KMS-11 (cell line): Measurements from ENCODE around the gene ZNF646.

Experiments
- H2AFZ ChIP-seq: fragments of 200-600 bp; sonication (generic); 2 replicates; pipeline ENCODE4 v1.6.1; 2016; ENCODE audit warnings: antibody characterized with exemption, mixed run types, low read depth
- H3K27ac ChIP-seq: fragments of 200-600 bp; sonication (generic); 2 replicates; pipeline ENCODE4 v1.6.1; 2016; ENCODE audit warnings: mild to moderate bottlenecking, mixed run types
- H3K27me3 ChIP-seq: fragments of 200-600 bp; sonication (generic); 2 replicates; pipeline ENCODE4 v1.6.1; 2017; ENCODE audit warnings: mild to moderate bottlenecking, low read depth, mixed run types, moderate library complexity; ENCODE audit not compliant: insufficient read depth
- H3K36me3 ChIP-seq: fragments of 200-600 bp; sonication (generic); 2 replicates; pipeline ENCODE4 v1.6.1; 2017; ENCODE audit warnings: mild to moderate bottlenecking, mixed run types; ENCODE audit not compliant: insufficient read depth
- H3K4me1 ChIP-seq: fragments of 200-600 bp; sonication (generic); 2 replicates; pipeline ENCODE4 v1.6.1; 2016; ENCODE audit warnings: mild to moderate bottlenecking, low read depth, mixed run types; ENCODE audit not compliant: poor library complexity, severe bottlenecking
- H3K4me2 ChIP-seq: fragments of 200-600 bp; sonication (generic); 2 replicates; pipeline ENCODE4 v1.7.0; 2016; ENCODE audit warnings: mild to moderate bottlenecking, mixed run types
- H3K4me3 ChIP-seq: fragments of 200-600 bp; sonication (generic); IDR thresholded peaks from 2 replicates; pipeline ENCODE4 v1.6.1; 2017; ENCODE audit warnings: low read depth, low read length, mixed read lengths; ENCODE audit not compliant: insufficient read depth
- H3K79me2 ChIP-seq: fragments of 200-600 bp; sonication (generic); 2 replicates; pipeline ENCODE4 v1.6.1; 2016; ENCODE audit warnings: low read depth, mixed run types; ENCODE audit not compliant: insufficient read depth
- H3K9ac ChIP-seq: fragments of 200-600 bp; sonication (generic); 2 replicates; pipeline ENCODE4 v1.6.1; 2016; ENCODE audit warnings: mild to moderate bottlenecking, mixed run types
- H4K20me1 ChIP-seq: fragments of 200-600 bp; sonication (generic); 2 replicates; pipeline ENCODE4 v1.6.1; 2016; ENCODE audit warnings: mild to moderate bottlenecking, mixed run types; ENCODE audit not compliant: insufficient read depth
- TF ChIP-seq, protein P1 (sequence below): fragments of 200-600 bp; sonication (generic); conservative IDR thresholded peaks from 2 replicates; pipeline ENCODE4 v1.6.1; 2017; ENCODE audit warnings: low read depth, mild to moderate bottlenecking, antibody characterized with exemption, low read length, moderate library complexity, mixed read lengths

Gene ZNF646

DNA sequence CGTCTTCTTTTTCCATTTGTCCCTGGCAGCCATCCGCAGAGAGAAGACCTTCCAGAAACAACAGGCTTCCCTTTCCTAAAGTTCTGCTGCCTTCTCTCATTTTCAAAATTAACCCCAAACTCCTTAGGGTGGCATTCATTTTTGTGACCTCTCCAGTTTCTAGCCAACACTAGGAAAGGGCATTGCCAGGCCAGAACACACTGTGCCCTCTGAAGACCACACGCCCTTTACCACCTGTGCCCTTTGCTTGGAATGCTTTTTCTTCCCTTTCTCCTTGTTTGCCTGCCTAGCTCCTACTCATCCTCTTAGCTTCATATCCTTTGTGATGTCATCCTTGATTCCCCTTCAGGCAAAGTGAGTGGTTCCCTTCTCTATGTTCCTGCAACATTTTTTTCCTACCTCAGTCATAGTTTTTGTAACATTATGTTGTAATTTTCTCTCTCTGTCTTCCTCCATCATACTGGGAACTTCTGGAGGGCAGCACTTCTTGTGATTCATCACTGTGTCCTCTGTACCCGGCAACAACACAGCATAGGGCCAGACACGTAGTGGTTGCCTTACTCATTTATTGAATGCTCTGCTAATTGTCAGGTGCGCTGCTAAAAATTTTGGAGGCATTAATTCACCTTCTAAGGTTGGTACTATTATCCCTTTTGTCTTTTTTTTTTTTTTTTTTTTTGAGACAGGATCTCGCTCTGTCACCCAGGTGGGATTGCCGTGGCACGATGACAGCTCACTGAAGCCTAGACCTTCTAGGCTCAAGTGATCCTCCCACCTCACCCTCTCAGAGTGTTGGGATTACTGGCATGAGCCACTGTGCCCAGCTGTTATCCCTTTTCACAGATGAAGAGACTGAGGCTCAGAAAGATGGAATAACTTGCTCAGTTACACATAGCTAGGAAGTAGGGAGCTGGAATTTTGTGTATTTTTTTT lies 44.3 kb downstream of the ZNF646 start:
- Histone ChIP-seq H3K4me3 (peak overlapping the region; percentile 30), H3K27me3 (no peaks in the 10 kb centered on the region), H3K4me2 (peak overlapping the region; percentile 98), H2AFZ (peak overlapping the region; percentile 28; the same call in 1 of the 2 replicates), H3K4me1 (peaks cover 10% of the 10 kb centered on the region), H4K20me1 (no peaks in the 10 kb centered on the region), H3K27ac (peak overlapping the region; percentile 20; the same call in 1 of the 2 replicates), H3K79me2 (peaks cover 15% of the 10 kb centered on the region), H3K36me3 (no peaks in the 10 kb centered on the region; the same call in 1 of the 2 replicates), H3K9ac (peak overlapping the region; percentile 35; the same call in 1 of the 2 replicates)
- TF ChIP-seq, protein P1, sequence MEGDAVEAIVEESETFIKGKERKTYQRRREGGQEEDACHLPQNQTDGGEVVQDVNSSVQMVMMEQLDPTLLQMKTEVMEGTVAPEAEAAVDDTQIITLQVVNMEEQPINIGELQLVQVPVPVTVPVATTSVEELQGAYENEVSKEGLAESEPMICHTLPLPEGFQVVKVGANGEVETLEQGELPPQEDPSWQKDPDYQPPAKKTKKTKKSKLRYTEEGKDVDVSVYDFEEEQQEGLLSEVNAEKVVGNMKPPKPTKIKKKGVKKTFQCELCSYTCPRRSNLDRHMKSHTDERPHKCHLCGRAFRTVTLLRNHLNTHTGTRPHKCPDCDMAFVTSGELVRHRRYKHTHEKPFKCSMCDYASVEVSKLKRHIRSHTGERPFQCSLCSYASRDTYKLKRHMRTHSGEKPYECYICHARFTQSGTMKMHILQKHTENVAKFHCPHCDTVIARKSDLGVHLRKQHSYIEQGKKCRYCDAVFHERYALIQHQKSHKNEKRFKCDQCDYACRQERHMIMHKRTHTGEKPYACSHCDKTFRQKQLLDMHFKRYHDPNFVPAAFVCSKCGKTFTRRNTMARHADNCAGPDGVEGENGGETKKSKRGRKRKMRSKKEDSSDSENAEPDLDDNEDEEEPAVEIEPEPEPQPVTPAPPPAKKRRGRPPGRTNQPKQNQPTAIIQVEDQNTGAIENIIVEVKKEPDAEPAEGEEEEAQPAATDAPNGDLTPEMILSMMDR, result no peak

DNA sequence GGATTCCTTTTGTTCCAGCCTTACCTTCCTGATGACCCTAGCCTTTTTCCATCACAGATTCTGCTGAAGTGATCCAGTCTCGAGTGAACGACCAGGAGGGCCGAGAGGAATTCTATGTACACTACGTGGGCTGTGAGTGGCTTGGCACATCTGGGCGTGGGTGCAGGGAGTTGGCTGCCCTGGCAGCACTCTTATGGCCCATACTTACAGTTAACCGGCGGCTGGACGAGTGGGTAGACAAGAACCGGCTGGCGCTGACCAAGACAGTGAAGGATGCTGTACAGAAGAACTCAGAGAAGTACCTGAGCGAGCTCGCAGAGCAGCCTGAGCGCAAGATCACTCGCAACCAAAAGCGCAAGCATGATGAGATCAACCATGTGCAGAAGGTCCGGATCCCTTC lies 45.9 kb downstream of the ZNF646 start:
- Histone ChIP-seq H3K4me1 (peaks cover 10% of the 10 kb centered on the region), H3K9ac (no peak overlapping the region), H3K27ac (no peak overlapping the region), H4K20me1 (no peaks in the 10 kb centered on the region), H3K27me3 (no peaks in the 10 kb centered on the region), H3K4me3 (no peak overlapping the region), H3K4me2 (no peak overlapping the region), H3K79me2 (peaks cover 15% of the 10 kb centered on the region), H2AFZ (no peak overlapping the region), H3K36me3 (no peaks in the 10 kb centered on the region; the same call in 1 of the 2 replicates)
- TF ChIP-seq, protein P1, result no peak

DNA sequence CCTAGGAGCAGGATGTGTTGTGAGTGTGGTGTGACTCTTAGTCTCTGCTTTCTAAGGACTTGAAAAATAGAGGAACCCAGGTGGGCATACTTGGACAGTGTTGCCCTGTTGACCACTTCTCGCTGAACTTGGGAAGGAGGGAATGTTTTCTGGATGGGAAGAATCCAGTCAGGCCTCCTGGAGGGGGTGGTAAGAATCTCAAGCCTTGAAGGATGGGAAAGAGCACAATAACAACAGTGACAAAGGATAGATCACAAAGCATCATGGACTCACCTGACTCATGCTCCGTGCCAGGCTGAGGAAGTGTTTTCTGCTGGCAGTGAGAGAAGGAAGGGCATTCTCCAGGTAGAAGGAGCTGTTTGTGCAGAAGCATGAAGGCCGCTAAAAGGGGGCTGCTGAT lies 51.6 kb downstream of the ZNF646 start:
- H3K4me2 ChIP-seq, result no peak overlapping the region
- H3K4me1 ChIP-seq, result no peaks in the 10 kb centered on the region
- no peaks in the 10 kb centered on the region for H3K27me3 ChIP-seq
- H3K4me3 ChIP-seq, result no peak overlapping the region
- TF ChIP-seq, protein P1, result no peak
- no peak overlapping the region for H2AFZ ChIP-seq
- H3K27ac ChIP-seq, result no peak overlapping the region
- no peak overlapping the region for H3K9ac ChIP-seq
- H3K36me3 ChIP-seq, result no peaks in the 10 kb centered on the region
- H3K79me2 ChIP-seq, result no peaks in the 10 kb centered on the region
- H4K20me1 ChIP-seq, result no peaks in the 10 kb centered on the region

DNA sequence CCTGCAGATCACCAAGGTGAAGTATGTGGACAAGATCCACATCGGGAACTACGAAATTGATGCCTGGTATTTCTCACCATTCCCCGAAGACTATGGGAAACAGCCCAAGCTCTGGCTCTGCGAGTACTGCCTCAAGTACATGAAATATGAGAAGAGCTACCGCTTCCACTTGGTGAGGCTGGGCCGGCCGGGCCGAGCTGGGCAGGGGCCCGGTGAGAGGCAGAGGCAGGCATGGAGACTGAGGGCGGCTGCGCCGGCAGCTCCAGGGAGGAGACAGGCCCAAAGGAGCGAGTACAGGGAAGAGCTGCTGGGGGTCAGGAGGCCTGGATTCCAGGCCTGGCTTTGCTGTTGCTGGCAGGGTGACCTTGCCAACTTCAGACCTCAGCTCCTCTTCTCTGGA lies 53.0 kb downstream of the ZNF646 start:
- Histone ChIP-seq H3K4me3 (no peak overlapping the region), H3K36me3 (no peaks in the 10 kb centered on the region), H3K4me2 (no peak overlapping the region), H3K27ac (no peak overlapping the region), H3K9ac (no peak overlapping the region), H4K20me1 (no peaks in the 10 kb centered on the region), H3K27me3 (no peaks in the 10 kb centered on the region), H2AFZ (no peak overlapping the region), H3K4me1 (no peaks in the 10 kb centered on the region), H3K79me2 (no peaks in the 10 kb centered on the region)
- TF ChIP-seq, protein P1, result no peak
